Breast epithelium (tissue), 3 donors: ENCODE results near the gene ANKS1A.

Source experiments
- POLR2A ChIP-seq: fragments of 450-650 bp; IDR thresholded peaks from one replicate; pipeline ENCODE4 v1.6.1; 2016; ENCODE audit warnings: antibody characterized with exemption, mild to moderate bottlenecking, moderate library complexity
- POLR2AphosphoS5 ChIP-seq, 3 donors: sonication (generic); formaldehyde crosslinking; IDR thresholded peaks; one replicate each; pipeline ENCODE4 v1.6.1; 2017; ENCODE audit warnings: antibody characterized with exemption in 3 of 3
- TF ChIP-seq, protein P1 (sequence below), 3 donors: fragments of 450-650 bp; IDR thresholded peaks; one replicate each; pipeline ENCODE4 v1.5.1; 2016 to 2017; ENCODE audit warnings: antibody characterized with exemption in 3 of 3, mild to moderate bottlenecking in 3 of 3, moderate library complexity in 3 of 3

DNA sequence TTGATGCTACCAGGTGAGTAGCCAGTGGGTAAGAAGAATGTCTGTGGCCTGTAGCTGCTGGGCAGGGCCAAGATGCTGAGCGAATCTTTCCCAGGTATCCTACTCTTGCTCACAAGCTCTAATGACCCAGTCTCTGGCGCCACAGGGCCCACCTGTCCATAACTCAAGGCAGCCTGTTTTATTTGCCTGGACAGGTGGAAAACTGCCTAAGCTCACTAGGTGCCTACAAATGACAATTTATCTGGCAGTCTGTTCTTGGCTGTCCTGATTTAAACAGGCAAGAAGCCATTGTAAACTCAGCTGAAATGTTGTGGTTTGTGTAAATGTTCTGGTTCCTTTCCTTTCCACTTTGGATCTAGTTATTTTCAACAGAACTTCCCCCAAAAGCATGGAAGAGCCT, 138.8 kb downstream of the ANKS1A start:
- TF ChIP-seq, protein P1, sequence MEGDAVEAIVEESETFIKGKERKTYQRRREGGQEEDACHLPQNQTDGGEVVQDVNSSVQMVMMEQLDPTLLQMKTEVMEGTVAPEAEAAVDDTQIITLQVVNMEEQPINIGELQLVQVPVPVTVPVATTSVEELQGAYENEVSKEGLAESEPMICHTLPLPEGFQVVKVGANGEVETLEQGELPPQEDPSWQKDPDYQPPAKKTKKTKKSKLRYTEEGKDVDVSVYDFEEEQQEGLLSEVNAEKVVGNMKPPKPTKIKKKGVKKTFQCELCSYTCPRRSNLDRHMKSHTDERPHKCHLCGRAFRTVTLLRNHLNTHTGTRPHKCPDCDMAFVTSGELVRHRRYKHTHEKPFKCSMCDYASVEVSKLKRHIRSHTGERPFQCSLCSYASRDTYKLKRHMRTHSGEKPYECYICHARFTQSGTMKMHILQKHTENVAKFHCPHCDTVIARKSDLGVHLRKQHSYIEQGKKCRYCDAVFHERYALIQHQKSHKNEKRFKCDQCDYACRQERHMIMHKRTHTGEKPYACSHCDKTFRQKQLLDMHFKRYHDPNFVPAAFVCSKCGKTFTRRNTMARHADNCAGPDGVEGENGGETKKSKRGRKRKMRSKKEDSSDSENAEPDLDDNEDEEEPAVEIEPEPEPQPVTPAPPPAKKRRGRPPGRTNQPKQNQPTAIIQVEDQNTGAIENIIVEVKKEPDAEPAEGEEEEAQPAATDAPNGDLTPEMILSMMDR (IDR thresholded peaks at IDR 0.05): no peak
- no peak for TF ChIP-seq POLR2AphosphoS5 (IDR thresholded peaks at IDR 0.05)
- no peak for TF ChIP-seq POLR2A
